ENCODE measurements around the gene PBX1.

- TF ChIP-seq POLR2AphosphoS5 (IDR thresholded peaks at IDR 0.05; ENCODE audit: low read depth, low read length) (no peak), POLR2A (IDR thresholded peaks at IDR 0.05; ENCODE audit: low read depth, low read length) (no peak), SPI1 (IDR thresholded peaks at IDR 0.05; ENCODE audit: low read depth, low read length) (no peak), TAF1 (IDR thresholded peaks at IDR 0.05; ENCODE audit: low read depth, low read length) (no peak), POU2F2 (IDR thresholded peaks at IDR 0.05; ENCODE audit: low read depth, low read length) (no peak), PAX5 (IDR thresholded peaks at IDR 0.05; ENCODE audit: insufficient read depth, low read length, severe bottlenecking) (no peak)
These were observed 113.6 kb downstream of the PBX1 start for GRCh38 chr1:164672588-164672987.

All from GM12891 (cell line).